NCI-H1417 (cell line): ENCODE measurements around the gene TADA2B.

Source experiments
- DNase-seq, 3 experiments: peaks; one replicate each; lab custom pipeline; 2025; lab: John Stamatoyannopoulos, UW

The TADA2B gene

DNA sequence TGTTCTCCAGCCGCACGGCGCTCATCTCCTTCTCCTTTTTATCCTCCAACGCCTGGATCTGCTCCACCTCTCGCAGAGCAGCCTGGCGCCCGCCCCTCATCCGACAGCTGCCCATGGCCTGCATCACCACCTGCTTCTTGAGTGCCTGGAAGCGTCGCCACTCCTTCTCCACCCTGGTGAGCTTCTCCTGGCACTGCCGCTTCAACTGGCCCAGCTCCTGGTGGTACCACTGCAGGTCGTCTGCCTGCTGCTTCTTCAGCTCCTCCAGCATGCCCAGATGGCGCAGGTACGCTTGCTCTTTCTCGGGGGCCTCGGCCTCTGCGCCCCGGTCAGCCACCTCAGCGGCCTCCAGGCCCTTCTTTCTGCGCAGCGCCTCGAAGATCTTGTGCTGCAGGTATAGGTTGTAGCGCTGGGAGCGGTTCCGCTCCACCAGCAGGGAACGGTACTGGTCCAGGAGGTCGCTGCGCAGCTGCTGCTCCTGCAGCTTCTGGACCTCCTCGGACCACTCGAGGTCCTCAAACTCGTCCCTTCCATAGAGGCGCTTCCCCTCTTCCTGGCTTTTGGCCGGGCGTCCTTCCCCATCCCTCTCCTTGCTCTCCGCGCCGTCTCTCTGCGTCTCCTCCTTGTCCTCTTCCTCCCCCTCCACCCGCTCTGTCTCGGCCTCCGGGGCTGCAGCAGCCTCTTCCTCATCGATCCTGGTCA is 1.2 kb upstream of the TADA2B start:
- peak; percentile 79 to 83 (median 81) for DNase-seq

DNA sequence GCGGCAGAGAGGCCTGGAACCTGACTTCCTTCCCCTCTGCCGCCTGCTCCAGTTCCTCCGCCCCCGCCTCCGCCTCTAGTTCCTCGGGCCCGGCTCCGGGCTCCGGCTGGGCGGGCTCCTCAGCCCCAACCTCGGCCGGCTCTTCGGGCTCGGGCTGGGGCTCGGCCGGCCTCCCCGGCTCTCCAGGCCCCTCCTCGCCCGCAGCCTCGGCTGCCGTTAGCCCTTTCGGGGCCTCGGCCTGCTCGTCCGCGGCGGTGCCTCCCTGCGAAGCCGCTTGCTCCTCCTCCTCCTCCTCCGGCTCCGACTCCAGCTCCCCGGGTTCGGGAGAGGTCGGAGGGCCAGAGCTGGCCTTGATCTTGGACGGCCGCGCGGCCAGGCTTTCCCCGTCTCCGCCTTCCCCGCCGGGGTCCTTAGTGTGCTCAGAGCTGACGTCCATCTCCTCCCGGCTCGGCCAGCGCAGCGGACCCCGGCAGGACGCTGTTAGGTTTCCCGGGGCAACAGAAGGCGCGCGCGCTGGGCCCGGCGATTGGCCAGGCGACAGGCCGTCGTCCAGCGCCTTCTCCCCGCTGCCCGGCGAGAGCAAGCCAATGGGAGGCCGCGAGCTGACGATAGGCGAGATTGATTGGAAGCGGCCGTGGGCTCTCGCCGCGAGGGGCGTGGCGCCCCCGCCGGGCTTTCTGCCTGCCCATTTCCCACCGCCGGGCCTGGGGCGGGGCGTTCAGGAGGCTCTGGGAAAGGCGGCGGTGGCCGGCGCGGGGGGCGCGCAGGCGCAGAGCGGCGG is 479 bp upstream of the TADA2B start:
- peak; percentile 97 to 99 (median 99) for DNase-seq

DNA sequence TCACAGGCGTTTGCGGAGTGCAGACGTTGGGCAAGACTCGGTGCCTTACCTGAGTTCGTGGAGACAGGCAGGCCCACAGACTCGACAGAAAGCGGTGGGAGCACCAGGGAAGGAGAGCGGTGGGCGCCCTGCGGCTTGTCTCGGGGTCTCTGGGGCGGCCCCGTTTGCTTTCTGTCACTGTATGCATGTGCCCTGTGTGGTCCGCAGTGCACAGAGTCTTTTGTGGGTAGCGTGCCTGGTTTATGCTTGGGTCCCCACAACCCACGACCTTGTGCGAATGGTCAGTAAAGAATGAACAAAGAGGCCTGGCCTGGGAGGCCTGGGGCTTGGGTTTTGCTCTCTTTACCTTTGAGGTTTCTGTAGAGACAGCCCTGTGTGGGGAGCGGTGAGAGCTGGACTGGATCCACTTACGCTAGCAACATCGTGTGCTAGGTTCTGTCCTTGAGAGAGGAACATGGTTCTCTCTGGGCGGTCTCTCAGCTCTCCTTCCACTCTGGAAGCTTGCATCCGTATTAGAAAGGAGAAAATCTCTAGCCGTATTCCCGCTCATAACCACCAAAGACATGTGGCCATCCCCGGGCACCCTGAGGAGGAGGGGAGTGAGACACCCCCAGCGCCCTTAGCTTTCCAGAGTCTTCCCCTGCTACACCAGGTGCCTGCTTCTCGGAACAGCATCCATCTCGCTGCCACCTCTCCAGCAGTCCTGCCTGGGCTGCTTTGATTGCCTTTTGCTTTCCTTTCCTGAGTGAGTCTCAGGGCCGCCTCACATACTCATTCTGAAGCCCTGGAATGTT is 1.2 kb downstream of the TADA2B start:
- DNase-seq, result no peak

DNA sequence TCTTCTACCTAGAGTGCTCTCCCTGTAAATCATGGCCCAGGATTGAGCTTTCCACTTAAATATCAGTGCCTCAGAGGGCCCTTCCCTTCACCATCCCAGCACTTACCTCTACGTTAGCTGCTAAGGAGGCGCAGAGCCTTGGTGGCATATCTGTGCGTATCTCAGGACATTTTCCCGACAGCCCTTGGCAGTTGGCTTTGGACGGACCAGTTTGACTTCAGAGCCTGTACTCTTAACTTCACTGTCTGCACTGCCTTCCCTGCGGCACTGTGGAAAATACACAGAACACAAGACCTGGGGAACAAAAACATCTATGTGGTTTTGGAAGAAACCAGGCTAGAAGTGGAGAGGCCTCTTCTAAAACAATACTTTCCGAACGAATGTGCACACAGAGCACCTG is 2.4 kb downstream of the TADA2B start:
- DNase-seq, result no peak

DNA sequence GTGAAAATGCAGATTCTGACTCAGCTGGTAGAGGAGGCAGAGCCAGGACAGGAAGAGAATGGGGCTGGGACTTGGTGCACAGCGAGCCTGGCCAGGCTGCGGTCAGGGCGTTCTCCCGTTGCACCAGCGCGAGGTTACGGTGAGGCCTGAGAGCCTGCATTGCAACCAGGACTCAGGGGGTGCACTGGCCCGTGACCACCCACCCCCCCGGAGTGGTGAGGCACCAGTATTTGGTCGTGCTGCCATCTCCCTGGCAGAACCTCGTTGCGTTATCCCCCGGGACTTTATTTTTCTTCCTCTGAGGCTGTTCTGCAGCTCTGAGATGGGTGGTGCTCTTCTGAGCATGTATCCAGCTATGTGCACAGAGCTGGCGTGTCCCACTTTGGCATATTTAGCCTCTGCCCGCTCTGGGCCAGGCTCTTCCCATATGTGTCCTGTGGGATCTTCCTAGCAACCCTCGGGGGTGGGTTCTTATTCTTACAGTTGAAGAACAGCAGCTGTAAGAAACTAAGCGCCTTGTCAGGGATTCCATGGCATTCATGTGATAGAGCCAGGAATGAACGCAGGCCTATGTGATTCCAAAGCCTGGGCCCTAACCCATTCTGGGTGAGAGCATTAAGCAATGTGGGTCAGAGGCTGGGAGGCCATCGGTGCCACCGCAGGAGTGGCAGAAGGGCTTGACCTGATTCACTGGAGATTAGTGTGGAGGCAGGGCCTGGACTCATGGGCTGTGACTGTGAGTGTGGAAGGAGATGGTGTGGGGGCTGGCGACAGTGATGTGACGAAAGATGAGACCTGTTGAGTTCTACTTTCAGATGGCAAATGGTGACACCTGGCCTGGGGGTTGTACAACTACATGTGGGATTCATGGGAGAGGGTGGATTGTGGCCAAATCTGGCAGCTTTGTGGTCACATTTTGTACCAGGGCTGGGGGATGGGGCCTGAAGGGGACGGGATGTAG is 3.1 kb downstream of the TADA2B start:
- no peak for DNase-seq

DNA sequence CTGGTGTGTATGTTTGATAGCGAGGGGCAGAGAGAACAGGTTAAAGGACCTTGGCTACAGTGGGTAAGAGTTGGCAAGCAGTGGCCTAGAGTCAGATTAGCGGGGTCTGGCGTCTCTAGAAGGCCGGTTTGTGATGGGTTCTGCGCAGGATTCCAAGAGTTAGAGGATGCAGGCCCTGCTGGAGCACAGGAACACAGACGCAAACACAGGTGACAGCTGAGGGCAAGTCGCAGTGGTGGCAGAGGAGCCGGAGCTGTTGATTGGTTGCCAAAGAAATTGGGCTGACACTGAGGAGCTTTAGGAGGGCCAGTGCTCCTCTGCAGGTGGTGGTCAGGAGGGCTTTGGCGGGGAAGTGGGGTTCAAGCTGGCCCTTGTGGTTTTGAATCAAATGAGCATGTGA is 3.8 kb downstream of the TADA2B start:
- no peak for DNase-seq

DNA sequence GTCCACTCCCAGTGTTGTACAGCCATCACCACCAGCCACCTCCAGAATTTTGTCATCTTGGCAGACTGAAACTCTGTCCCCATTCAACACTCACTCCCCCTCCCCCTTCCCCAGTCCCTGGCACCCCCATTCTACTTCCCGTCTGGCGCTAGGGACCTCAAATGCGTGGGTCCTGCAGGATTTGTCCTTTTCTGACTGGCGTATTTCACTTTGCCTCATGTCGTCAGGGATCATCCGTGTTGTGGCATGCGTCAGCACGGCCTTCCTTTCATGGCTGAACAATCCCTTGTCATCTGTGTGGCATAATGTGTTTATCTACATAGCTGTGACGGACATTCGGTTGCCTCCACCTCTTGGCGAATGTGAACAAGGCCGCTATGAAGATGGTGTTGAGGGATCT is 5.5 kb downstream of the TADA2B start:
- no peak for DNase-seq

DNA sequence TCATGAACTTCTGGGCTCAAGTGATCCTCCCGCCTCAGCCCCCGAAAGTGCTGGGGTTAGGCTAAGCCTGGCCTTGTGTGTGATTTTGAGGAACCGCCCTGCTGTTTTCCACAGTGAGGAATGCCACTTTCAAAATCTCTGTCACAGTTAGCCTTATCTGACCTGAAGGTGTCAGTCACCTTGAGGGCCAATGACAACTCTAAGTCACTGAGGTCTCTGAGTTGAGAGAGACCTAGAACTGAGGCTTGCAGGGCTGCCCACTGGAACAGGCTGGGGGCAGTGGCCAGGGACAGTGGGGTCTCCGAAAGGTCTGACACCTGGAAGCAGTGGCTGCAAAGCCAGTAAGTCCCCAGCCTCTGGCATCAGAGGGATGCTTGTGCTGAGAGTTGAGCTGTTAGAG is 6.1 kb downstream of the TADA2B start:
- DNase-seq, result no peak

DNA sequence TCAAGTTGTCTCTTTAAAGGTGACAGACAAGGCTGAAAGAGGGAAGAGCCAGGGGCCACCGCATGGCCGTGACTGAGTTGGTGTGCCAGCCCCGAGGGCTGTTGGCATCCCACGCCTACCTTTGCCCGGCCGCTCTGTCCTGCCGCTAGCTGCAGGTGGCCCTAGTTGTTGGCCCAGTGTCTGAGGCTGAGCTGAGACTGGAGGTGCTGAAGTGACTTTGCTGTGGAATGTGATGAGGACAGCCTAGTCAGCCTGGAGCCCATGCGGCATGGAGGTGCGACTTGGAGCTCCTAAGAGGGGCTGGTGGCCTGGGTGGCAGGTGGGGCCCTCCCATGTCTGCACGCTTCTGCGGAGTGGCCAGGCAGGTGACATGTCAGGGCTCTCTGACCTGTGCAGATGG is 6.6 kb downstream of the TADA2B start:
- no peak for DNase-seq

DNA sequence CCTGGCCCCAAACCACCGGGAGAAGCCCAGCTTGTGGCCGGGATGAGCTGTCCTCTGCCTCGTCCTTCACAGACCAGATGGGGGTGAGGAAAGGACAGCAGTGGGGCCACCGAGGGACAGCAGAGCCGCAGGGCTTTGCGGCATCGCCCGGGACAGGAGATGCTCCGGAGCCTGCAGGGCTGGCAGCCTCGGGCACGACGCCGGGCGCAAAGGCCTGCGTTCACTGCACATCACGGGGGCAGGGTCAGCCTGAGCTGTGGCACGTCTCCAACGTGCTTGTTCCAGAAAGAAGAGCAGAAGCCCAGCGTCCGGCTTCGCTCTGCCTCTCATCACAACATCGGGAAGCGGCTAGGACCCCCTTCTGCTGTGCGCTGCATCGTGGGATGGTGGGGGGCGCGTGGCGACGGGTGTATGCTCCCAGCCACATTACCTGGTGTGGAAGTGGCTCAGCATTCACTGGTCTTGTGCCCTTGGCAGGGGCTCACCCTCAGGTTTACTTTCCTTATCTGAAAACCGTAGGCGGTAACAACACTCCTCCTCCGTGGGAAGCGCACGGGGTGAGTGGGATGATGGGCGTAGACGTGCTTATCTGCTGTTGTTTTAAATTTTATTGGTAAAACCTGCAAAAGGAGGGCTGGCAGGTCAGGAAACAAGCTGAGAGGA is 7.4 kb downstream of the TADA2B start:
- DNase-seq, result no peak

DNA sequence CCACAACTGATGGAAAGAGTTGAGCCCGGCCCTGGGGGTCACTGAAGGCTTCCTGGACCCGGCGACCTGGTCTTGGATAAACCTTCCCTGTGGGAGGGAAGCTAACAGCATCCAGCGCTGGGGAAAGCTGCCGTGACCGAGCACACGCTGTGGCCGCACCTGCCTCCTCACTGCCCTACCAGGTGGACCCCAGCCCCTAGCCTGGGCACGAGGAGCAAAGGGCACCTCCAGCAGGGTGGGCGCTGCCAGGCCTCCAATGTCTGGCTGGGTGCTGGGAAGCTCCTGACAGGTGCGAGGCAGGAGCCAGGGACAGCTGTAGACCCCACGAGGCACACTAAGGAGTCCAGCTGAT is 7.9 kb downstream of the TADA2B start:
- DNase-seq, result no peak

DNA sequence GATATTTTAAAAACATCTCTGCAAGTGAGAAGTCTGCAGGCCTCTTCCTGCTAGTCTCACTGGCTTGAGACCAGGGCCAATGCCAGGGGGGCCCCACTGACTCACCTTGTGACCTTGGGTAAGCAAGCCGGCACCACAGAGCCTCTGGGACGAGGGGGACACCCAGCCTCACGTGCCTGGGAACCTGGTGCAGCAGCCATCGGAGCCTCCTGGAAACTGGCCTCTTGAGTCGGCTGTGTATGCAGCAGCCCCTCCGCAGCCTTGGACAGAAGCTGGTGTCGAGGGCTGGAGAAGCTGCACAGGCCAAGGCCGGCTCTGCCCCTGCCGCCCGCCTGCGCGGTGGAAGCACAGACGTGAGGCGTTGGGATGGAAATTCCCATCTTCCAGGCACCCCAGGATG is 8.7 kb downstream of the TADA2B start:
- DNase-seq, result no peak

DNA sequence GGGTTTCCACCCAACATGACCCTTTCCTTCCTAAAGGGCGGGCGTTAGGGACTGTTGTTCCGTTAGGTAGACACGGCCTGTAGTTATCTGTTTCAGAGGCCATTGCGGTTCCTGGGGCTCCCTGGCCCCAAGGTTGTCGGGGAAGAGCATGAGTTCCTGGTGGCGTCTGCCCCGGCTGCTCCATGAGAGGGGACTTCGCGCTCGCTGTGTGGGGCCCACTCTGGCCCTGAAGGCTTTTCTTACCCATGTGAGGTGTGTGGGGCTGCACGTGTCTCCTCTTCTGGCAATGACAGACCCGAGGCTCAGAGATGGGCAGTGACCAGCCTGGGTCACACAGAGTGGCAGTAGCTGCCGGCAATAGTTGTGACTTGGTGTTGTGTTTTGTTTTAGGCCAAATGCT is 9.1 kb downstream of the TADA2B start:
- DNase-seq, result no peak

DNA sequence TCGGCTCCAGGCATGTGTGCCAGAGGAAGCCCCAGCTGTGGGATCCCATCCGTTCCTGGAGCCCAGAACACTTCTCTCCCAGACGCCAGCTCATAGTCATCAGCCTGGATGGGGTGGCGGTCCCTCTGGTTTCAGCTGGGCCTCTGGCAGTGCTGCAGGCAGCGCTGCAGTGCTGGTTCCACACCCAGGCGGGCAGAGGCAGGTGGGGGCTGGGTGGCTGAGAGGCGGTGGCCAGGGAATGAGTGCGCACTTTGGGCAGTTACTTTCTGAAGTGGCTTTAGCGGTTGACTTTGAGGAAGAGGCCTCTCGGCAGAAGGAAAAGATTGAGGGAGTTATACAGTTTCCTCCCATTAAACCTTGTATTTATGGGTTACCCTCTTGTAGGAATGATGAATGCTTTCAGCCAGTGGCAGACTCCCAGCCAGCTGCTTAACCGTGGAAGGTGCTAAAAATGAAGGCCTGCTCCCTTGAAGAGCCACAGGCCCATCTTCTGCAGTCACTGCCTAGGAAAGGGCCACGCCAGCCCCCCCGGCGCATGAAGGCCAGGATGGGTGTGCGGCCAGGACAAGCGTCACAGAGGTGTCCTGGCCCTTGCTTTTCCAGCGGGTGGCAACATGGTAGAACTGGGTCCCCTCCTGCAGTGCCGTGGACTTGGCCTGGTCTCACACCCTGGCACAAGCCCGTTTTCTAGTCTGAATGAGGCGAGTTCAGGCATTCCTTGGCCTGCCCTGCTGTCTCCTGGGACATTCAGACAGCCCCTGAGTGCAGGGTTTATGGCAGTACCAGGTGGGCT is 9.9 kb downstream of the TADA2B start:
- DNase-seq, result peak in 1 of 3 experiments; percentile 48

DNA sequence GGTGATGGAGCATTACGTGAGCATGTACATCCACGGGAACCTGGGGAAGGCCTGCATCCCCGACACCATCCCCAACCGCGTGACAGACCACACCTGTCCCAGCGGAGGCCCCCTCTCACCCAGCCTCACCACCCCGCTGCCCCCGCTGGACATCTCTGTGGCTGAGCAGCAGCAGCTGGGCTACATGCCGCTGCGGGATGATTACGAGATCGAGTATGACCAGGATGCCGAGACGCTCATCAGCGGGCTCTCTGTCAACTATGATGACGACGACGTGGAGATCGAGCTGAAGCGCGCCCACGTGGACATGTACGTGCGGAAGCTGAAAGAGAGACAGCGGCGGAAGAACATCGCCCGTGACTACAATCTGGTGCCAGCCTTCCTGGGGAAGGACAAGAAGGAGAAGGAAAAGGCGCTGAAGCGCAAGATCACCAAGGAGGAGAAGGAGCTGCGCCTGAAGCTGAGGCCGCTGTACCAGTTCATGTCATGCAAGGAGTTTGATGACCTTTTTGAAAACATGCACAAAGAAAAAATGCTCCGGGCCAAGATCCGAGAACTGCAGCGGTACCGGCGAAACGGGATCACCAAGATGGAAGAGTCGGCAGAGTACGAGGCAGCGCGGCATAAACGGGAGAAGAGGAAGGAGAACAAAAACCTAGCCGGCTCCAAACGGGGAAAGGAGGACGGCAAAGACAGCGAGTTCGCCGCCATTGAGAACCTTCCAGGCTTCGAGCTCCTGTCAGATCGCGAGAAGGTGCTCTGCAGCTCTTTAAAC is 11.1 kb downstream of the TADA2B start:
- DNase-seq, result no peak

DNA sequence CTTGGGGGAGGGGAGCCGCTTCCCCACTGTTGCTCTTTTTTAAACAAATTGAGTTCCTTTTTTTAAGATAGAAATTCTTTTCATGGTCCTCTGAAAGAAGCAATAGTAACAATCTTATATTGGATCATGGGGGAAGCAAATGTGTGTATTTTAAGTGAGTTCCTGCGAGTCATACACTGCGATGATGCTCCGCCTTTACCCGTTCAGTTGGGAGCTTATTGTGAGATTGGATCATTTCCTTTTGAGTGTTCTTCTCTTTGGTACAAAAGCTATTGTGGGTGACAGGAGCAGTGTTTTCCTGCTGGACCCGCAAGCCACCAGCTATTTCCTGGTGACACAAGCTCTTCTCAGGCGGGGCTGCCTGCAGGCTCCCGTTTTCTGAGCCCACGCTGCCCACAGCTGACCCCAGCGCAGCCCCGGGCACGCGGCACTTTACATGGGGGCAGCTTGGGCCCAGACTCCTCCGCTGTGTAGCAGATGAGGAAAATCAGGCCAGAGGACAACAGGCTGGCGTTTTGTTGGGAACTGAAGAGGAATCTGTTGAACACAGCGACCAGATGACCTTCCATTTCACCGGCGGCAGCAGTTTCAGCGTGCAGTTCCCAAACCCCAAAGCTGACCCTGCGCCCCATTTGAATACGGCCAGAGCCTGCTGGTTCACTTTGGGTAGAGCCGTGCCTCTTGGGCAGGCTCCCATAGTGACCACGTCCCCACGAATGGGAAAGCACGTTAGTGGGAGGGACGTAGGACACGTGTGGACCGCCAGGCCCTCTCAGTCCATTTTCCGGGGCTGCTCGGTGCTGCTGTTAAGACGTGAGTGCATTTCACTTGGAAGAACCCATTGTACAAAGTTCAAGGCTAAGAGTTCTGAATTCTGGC is 12.2 kb downstream of the TADA2B start:
- DNase-seq, result no peak

DNA sequence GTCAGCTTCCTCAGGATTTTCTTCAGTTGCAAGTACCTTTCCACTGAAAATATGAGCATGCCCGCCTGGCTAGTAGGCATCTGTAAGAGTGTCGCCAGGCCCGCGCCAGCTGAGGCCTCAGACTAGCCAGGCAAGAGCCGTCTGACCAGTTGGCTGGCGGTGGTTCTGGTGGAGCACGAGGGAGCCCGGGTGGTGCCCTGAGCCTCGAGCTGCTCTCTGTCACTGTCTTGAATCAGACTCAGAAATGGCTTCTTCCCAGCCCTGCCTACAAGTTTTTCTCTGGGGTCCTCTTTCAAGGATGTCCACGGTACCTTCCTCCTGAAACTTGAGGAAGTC is 12.8 kb downstream of the TADA2B start:
- no peak for DNase-seq

DNA sequence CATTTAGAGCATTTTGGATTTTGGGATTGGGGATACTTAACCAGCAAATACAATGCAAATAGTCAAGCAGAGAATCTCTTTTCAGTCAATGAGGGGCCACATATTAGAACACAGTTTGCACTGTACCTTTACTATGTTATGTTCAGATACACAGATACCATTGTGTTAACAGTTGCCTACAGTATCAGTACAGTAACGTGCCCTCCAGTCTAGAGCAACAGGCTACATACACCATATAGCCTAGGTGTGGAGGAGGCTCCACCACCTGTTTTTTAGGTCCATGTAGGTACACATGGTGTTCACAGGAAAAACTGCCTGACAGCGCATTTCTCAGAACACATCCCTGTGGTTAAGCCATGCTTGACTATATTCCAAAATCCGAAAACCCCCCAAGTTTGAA is 15.6 kb downstream of the TADA2B start:
- no peak for DNase-seq

DNA sequence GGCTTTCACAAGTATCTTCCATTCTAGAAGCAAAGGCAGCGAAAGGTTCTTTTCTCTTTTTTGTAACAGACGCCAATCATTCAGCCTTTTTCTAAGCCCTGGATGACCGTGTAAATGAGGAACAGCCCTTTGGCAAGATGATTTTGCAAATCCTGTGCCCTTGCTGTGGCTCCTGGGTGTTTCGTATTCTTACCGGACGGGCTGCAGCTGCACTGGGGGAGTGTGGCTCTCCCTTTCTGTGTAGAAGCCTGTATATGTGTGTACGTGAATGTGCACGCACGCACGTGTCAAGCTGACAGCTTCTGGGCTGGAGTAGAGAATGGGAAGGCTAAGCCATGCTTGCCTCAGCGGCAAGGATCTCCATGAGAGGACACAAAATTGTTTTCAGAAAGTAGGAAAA is 16.5 kb downstream of the TADA2B start:
- DNase-seq, result no peak
